AG04449 (cell line): ENCODE data around the gene NCLN.

Experiments used
- CTCF ChIA-PET: fragments of 350-600 bp; formaldehyde crosslinking; extraction: SDS; loops from one replicate; lab custom pipeline; 2021; ENCODE audit warnings: antibody characterized with exemption; lab: Yijun Ruan, JAX
- POLR2A ChIA-PET: fragments of 400-600, 350-600 bp; formaldehyde crosslinking; extraction: SDS; loops from one replicate; lab custom pipeline; 2020; ENCODE audit warnings: antibody characterized with exemption, inconsistent platforms; lab: Yijun Ruan, JAX
- DNase-seq: peaks from one replicate; pipeline ENCODE4 v3.0.0-alpha.2; 2010; ENCODE audit warnings: low read depth, low spot score
- H3K4me3 ChIP-seq: 2 replicates; pipeline ENCODE4 v1.5.1; 2011; ENCODE audit warnings: low read depth, mild to moderate bottlenecking, control low read depth, low read length
- TF ChIP-seq, protein P1 (sequence below): IDR thresholded peaks from one replicate; pipeline ENCODE4 v1.5.1; 2011; ENCODE audit warnings: mild to moderate bottlenecking, moderate library complexity, low read length, control low read depth, inconsistent platforms; ENCODE audit not compliant: insufficient read depth; ENCODE audit errors: missing control alignments

Gene NCLN

DNA sequence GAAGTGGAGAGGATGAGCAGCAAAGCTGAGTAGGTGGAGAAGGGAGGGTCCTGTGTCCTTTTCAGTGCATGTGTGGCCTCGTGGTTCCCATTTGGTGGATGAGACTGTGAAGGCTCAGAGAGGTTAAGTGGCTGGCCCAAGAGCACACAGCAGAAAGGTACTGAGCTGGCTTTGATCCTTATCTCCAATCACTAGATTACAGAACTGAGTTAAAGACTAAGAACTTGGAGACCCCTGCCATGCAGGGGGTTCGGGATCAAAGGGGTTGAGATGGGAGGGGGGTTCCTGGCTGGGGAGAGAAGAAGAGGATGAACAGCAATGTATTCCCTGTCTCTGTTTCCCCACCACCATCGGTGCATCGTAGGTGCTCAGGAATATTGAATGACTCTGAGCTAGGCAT is 50.5 kb downstream of the NCLN start:
- TF ChIP-seq, protein P1, sequence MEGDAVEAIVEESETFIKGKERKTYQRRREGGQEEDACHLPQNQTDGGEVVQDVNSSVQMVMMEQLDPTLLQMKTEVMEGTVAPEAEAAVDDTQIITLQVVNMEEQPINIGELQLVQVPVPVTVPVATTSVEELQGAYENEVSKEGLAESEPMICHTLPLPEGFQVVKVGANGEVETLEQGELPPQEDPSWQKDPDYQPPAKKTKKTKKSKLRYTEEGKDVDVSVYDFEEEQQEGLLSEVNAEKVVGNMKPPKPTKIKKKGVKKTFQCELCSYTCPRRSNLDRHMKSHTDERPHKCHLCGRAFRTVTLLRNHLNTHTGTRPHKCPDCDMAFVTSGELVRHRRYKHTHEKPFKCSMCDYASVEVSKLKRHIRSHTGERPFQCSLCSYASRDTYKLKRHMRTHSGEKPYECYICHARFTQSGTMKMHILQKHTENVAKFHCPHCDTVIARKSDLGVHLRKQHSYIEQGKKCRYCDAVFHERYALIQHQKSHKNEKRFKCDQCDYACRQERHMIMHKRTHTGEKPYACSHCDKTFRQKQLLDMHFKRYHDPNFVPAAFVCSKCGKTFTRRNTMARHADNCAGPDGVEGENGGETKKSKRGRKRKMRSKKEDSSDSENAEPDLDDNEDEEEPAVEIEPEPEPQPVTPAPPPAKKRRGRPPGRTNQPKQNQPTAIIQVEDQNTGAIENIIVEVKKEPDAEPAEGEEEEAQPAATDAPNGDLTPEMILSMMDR = no peak
- DNase-seq = no peak
- POLR2A ChIA-PET = no interaction called here
- CTCF ChIA-PET = interaction anchor here (2.7 kb wide), 1 partner anchor 13 kb away, joined by 7 read pairs; no protein-coding TSS in a partner anchor
- no peak overlapping the region for H3K4me3 ChIP-seq

DNA sequence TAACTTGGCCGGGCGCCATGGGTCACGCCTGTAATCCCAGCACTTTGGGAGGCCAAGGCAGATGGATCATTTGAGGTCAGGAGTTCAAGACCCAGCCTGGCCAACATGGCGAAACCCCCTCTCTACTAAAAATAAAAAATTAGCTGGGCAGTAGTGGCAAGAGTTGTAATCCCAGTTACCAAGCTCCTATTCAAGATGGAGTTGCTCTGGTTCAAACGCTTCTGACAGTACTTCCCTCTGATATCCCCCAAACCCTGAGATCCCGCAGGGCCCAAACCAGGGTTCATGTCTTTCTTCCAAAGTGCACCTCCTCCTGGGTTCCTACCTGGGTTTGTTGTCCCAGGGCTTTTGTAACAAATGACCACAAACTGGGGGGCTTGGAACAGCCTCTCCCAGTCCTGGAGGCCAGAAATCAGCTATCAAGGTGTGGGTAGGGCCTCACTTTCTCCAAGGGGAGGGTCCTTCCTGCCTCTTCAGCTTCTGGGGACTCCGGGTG is 52.4 kb downstream of the NCLN start:
- no peak for DNase-seq
- ChIA-PET CTCF (interaction anchor here (2.7 kb wide), 1 partner anchor 15 kb away, joined by 7 read pairs; no protein-coding TSS in a partner anchor), POLR2A (no interaction called here)
- TF ChIP-seq, protein P1 = no peak
- no peak overlapping the region for H3K4me3 ChIP-seq

GRCh38 chr19:3239367-3239766 is 53.6 kb downstream of the NCLN start:
- CTCF ChIA-PET = interaction anchor here (0.5 to 0.9 kb wide), 2 partner anchors 10 to 31 kb away, joined by 3 to 4 read pairs; no protein-coding TSS in a partner anchor
- TF ChIP-seq, protein P1 = no peak
- POLR2A ChIA-PET = no interaction called here
- H3K4me3 ChIP-seq = no peak overlapping the region
- no peak for DNase-seq

DNA sequence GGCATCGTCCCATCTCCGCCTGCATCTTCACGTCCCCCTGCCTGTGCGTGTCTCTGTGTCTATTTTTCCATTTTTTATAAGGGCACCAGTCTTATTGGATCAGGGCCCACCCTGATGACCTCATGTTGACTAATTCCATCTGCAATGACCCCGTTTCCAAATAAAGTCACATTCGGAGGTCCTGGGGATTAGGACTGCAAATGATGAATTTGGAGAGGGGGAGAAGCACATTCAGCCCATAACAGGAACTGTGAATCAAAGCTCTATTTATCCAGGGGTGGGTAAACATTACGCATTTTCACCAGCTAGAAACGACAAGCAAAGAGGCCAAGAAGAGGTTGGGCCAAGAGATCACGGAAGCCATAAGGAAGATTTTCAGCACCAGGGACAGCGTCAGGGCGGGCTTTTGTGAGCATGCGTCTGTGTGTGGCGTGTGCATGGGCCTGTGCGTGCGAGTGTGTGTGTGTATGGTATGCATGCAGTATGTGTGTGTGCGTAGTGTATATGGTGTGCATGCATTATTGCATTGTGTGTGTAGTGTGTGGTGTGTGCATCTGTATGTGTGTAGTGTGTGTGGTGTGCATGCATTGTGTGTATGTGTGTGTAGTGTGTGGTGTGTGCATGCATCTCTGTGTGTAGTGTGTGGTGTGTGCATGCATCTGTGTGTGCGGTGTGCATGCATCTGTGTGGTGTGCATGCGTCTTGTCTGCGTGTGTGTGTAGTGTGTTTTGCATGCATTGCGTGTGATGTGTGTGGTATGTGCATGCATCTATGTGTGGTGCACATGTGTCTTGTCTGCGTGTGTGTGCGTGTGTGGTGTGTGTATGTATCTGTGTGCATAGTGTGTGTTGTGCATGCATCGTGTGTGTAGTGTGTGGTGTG is 58.3 kb downstream of the NCLN start:
- no peak for DNase-seq
- CTCF ChIA-PET = no interaction called here
- POLR2A ChIA-PET = no interaction called here
- no peak overlapping the region for H3K4me3 ChIP-seq
- TF ChIP-seq, protein P1 = no peak

DNA sequence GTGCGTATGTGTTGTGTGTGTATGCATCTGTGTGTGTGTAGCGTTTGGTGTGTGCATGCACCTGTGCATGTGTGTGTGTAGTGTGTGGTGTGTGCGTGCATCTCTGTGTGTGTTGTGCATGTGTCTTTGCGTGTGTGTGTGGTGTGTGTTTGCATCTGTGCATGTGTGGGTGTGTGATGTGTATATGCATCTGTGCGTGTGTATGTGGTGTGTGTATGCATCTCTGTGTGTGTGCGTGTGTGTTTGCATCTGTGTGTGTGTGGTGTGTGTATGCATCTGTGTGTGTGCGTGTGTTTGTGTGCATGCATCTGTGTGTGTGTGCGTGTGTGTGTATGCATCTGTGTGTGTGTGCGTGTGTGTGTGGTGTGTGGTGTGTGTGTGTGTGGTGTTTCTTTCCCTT is 59.3 kb downstream of the NCLN start:
- ChIA-PET POLR2A (no interaction called here), CTCF (interaction anchor here (1.1 kb wide), 1 partner anchor 21 kb away, joined by 3 read pairs; no protein-coding TSS in a partner anchor)
- no peak for DNase-seq

More for the DNA sequence above, 59.3 kb downstream of the NCLN start:
- TF ChIP-seq, protein P1 = no peak
- H3K4me3 ChIP-seq = no peak overlapping the region
